ENCODE results near the gene IGSF3.

IGSF3 gene

DNA sequence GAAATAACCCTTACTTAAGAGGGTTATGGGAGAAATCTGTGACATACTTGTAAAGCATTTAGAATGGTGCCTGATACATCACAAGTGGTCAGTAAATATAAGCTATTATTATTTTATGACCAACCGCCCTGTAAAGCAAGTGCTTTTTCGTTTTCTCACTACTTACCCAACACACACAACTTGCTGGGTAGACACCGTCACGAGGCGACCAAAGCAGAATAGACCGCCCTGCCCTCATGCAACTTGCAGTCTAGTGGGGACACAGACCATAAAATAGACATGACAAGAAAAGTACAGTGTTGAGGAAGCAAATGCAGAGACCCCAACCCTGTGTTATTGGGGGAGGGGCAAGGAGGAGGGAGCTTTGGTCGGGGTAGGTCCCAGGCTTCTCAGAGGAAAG, 744 bp upstream of the IGSF3 start:
- H3K27ac ChIP-seq, result peak overlapping the region; percentile 81
- TF ChIP-seq, protein P1, sequence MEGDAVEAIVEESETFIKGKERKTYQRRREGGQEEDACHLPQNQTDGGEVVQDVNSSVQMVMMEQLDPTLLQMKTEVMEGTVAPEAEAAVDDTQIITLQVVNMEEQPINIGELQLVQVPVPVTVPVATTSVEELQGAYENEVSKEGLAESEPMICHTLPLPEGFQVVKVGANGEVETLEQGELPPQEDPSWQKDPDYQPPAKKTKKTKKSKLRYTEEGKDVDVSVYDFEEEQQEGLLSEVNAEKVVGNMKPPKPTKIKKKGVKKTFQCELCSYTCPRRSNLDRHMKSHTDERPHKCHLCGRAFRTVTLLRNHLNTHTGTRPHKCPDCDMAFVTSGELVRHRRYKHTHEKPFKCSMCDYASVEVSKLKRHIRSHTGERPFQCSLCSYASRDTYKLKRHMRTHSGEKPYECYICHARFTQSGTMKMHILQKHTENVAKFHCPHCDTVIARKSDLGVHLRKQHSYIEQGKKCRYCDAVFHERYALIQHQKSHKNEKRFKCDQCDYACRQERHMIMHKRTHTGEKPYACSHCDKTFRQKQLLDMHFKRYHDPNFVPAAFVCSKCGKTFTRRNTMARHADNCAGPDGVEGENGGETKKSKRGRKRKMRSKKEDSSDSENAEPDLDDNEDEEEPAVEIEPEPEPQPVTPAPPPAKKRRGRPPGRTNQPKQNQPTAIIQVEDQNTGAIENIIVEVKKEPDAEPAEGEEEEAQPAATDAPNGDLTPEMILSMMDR (conservative IDR thresholded peaks at IDR 0.05; ENCODE audit: low read depth), result no peak
- DNase-seq (ENCODE audit: low spot score), result no peak
- POLR2A ChIA-PET (ENCODE audit: low non-redundant PET), result no interaction called here
- CTCF ChIA-PET, result interaction anchor here (0.6 to 1.4 kb wide), 3 partner anchors 30 to 461 kb away, joined by 3 to 4 read pairs (median 3); no protein-coding TSS in a partner anchor

DNA sequence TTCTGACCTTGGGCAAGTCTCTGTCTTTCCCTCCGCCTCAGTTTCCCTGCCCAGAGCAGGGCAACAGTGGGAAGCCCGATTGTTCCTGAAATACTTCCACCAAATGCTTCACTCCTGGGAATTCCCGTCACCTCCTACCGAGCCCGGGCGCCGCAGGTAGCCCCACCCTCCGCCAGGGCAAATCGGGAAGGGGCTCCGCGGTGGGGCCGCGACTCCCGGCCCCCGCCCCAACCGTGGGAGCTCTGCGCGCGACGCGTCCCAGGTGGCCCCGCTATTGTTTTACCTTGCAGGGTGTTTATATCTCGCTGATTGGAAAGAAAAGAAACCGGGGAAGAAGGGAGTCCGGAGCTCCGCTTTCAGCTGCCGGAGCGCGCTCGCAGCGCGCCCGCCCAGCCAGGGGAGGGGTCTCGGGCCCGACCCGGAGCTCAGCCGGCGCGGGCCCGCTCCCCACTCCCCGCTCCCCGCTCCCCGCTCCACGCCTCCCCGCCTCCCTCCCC, 407 bp downstream of the IGSF3 start:
- POLR2A ChIA-PET (ENCODE audit: low non-redundant PET), result no interaction called here
- CTCF ChIA-PET, result interaction anchor here (1.4 kb wide), 1 partner anchor 462 kb away, joined by 3 read pairs; no protein-coding TSS in a partner anchor
- peak; percentile 36 for DNase-seq (ENCODE audit: low spot score)
- TF ChIP-seq, protein P1 (conservative IDR thresholded peaks at IDR 0.05; ENCODE audit: low read depth), result no peak
- H3K27ac ChIP-seq, result peak overlapping the region; percentile 81

DNA sequence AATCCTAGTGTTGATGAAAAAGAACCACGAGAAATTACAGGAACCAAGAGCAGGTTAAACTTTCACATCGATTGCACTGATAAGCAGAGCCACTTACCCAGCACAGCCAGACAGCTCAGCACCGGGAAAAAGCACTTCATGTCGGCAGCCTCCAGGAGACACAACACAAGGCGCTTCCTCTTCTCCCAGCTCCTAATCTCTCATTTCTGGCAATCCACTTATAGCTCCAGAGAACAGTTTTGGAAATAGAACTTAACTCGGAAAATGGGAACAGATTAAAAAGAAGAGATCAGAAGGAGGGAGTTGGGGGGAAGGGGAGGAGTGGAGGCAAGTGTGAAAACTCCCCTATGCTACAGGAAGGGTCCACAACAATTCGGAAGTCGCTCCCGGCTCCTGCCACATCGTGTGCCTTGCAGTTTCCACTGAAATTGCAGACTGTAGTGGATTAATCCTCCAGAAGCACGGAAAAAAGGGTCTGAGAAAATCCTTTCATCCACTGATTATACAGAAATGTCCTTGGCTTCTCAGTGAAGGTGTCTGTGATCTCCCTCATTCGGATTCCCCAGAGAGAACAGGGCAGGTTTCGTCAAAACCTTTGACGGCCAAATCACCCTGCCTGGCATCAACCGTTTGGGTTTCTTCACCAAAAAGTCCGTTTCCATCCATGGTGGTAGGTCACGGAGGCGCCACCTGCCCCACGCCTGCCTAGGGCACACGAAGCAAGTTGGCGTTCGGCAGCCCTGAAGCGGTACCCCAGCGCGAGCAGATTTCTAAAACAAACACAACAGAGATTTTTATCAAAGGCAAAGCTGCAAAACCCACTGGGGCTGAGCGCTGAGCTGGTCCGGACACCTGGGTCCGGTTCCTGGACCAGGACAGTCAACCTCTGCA, 1.1 kb downstream of the IGSF3 start:
- POLR2A ChIA-PET (ENCODE audit: low non-redundant PET), result interaction anchor here (0.6 kb wide), 1 partner anchor 25 kb away, joined by 3 read pairs; no protein-coding TSS in a partner anchor
- CTCF ChIA-PET, result interaction anchor here (0.7 kb wide), 1 partner anchor 19 kb away, joined by 3 read pairs; no protein-coding TSS in a partner anchor
- H3K27ac ChIP-seq, result peak overlapping the region; percentile 81
- TF ChIP-seq, protein P1 (conservative IDR thresholded peaks at IDR 0.05; ENCODE audit: low read depth), result no peak
- DNase-seq (ENCODE audit: low spot score), result no peak

DNA sequence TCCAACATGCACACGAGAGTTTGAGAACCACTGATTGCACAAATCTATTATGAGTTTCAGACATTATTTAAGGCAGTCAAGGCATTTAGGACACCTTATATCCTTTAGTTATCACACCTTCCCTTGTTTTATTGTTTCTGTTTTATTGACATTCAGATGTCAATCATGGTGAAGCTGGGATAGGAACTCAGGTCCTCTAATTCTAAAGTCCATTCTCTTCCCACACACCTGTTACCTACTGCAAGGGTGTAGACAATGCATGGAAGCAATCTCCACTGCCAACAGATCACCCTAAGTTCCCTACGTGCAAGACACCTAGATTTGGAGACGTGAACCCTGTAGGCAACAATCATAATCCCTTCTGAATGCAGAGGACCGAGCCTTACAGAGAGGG, 2.6 kb downstream of the IGSF3 start:
- TF ChIP-seq, protein P1 (conservative IDR thresholded peaks at IDR 0.05; ENCODE audit: low read depth), result no peak
- CTCF ChIA-PET, result no interaction called here
- DNase-seq (ENCODE audit: low spot score), result no peak
- H3K27ac ChIP-seq, result no peak overlapping the region
- POLR2A ChIA-PET (ENCODE audit: low non-redundant PET), result no interaction called here

DNA sequence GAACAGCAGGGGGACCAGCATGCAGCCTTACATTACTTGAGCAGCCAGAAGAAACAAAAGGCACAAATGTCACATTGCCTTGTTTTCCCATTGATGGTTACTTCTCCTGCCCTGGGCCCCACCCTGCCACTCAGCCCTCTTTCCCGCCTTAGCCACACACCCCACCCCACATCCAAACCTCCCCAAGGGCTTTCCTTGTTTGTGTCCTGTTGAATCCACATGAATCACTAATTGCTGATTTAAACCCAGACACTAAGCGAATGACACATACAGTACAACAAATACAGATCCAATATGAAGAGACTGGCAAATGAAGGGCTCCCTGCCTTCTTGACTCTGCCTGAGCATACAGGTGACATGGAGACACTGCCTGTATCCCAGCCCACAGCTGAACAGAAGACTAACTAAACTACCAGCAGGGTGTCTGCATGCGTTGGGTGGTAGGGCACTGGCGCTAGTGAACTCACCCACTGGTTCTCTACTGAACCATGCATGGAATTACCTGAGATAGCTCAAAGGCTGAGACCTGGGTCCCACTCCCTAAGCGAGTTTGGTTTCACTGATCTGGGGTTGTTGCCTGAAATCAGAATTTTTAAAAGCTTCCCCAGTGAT, 3.1 kb downstream of the IGSF3 start:
- POLR2A ChIA-PET (ENCODE audit: low non-redundant PET), result no interaction called here
- H3K27ac ChIP-seq, result no peak overlapping the region
- no peak for DNase-seq (ENCODE audit: low spot score)
- CTCF ChIA-PET, result no interaction called here
- TF ChIP-seq, protein P1 (conservative IDR thresholded peaks at IDR 0.05; ENCODE audit: low read depth), result no peak

DNA sequence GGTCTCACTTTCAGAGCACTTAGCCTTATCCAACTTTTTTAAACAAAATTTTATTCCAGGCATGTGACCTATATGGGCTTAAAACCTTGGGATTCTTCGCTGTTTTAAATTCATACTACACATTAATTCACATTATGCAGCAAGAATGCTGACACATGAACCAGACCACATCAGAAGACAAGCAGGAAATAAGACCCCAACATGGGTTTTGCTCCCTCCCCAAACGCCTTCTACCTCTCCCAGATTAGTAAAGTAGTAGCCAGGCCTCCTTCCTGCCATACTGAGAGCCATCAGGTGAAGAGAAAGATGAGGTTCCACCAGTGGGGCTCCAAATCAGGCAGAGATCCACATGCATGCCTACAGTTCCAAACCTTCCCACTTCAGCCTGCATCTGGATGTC, 3.7 kb downstream of the IGSF3 start:
- ChIA-PET POLR2A (ENCODE audit: low non-redundant PET) (no interaction called here), CTCF (no interaction called here)
- TF ChIP-seq, protein P1 (conservative IDR thresholded peaks at IDR 0.05; ENCODE audit: low read depth), result no peak
- no peak overlapping the region for H3K27ac ChIP-seq
- no peak for DNase-seq (ENCODE audit: low spot score)

All from RWPE1 (cell line).